Cardiac fibroblast (primary cell): ENCODE results near the gene LRP1.

Experiments used
- DNase-seq, 2 donors: peaks; one replicate each; pipeline versions ENCODE4 v3.0.0 to v3.0.0-alpha.2; 2010; ENCODE audit warnings: low read depth in 2 of 2
- H3K4me3 ChIP-seq, 2 donors: replicated peaks in 1 of 2; 1 replicate in 1 of 2; 2 replicates in 1 of 2; pipeline ENCODE4 v1.5.1; 2011; ENCODE audit warnings: low read depth in 2 of 2, low read length in 2 of 2, mild to moderate bottlenecking in 2 of 2, moderate library complexity in 1 of 2
- CTCF ChIP-seq: IDR thresholded peaks from one replicate; pipeline ENCODE4 v1.5.1; 2011; ENCODE audit warnings: low read depth, mild to moderate bottlenecking, low read length, inconsistent platforms

Gene LRP1

GRCh38 chr12:57260366-57260765, 132.1 kb downstream of the LRP1 start:
- no peak for TF ChIP-seq CTCF
- no peak for DNase-seq
- H3K4me3 ChIP-seq: no peak overlapping the region

GRCh38 chr12:57261428-57261865, 133.2 kb downstream of the LRP1 start:
- no peak for DNase-seq
- H3K4me3 ChIP-seq: no peak overlapping the region
- TF ChIP-seq CTCF: no peak

GRCh38 chr12:57262126-57262822, 134.0 kb downstream of the LRP1 start:
- no peak overlapping the region for H3K4me3 ChIP-seq
- no peak for DNase-seq
- no peak for TF ChIP-seq CTCF
